Activated CD4-positive, alpha-beta memory T cell treated with anti-CD3 and anti-CD28 coated beads, Interleukin-2, amount 10 ng/mL, durations not matched to agents 7 days and 5 days (primary cell): ENCODE measurements around the gene PCNX4. TPM values are rescaled to one million over a fixed set of nuclear protein-coding genes. Genes with fewer than 3 reads are reported as not detected.
A peak's percentile ranks its signal among the peaks of the same experiment; 100 is the strongest.
"Not testable (repeated sequence)": the region's sequence is repeated elsewhere in the genome, so short reads cannot be mapped to it uniquely, and the experiment has no call there.

ENCODE experiments used
- CTCF ChIA-PET: fragments of 350-600 bp; sonication (Branson Sonifier 250); formaldehyde crosslinking; loops from one replicate; lab custom pipeline; 2021; ENCODE audit warnings: antibody characterized with exemption, inconsistent platforms; lab: Charles Lee
- POLR2A ChIA-PET: fragments of 350-600 bp; sonication (Branson Sonifier 250); formaldehyde crosslinking; loops from one replicate; lab custom pipeline; 2021; ENCODE audit warnings: antibody characterized with exemption; lab: Charles Lee
- DNase-seq: peaks from one replicate; pipeline ENCODE4 v3.0.0-alpha.2; 2020
- H3K27ac Mint-ChIP-seq: one replicate; pipeline ENCODE4 v1.8.0; 2021; ENCODE audit warnings: mild to moderate bottlenecking, mixed read lengths
- H3K27me3 Mint-ChIP-seq: one replicate; pipeline ENCODE4 v1.8.0; 2021; ENCODE audit warnings: mixed read lengths
- H3K36me3 Mint-ChIP-seq: one replicate; pipeline ENCODE4 v1.8.0; 2021; ENCODE audit warnings: low read depth, mixed read lengths
- H3K4me1 Mint-ChIP-seq: one replicate; pipeline ENCODE4 v1.8.0; 2021; ENCODE audit warnings: mixed read lengths
- H3K4me3 Mint-ChIP-seq: one replicate; pipeline ENCODE4 v1.8.0; 2021; ENCODE audit warnings: mild to moderate bottlenecking, mixed read lengths
- H3K9me3 Mint-ChIP-seq: one replicate; pipeline ENCODE4 v1.8.0; 2021; ENCODE audit warnings: mixed read lengths
- total RNA-seq, 2 experiments: library from RNA; stranded (reverse); gene quantifications; one replicate each; pipeline ENCODE4 v1.2.3, GENCODE V29; 2021

Gene PCNX4
- 10 to 100 TPM; 32.6 to 34.7 TPM for total RNA-seq

DNA sequence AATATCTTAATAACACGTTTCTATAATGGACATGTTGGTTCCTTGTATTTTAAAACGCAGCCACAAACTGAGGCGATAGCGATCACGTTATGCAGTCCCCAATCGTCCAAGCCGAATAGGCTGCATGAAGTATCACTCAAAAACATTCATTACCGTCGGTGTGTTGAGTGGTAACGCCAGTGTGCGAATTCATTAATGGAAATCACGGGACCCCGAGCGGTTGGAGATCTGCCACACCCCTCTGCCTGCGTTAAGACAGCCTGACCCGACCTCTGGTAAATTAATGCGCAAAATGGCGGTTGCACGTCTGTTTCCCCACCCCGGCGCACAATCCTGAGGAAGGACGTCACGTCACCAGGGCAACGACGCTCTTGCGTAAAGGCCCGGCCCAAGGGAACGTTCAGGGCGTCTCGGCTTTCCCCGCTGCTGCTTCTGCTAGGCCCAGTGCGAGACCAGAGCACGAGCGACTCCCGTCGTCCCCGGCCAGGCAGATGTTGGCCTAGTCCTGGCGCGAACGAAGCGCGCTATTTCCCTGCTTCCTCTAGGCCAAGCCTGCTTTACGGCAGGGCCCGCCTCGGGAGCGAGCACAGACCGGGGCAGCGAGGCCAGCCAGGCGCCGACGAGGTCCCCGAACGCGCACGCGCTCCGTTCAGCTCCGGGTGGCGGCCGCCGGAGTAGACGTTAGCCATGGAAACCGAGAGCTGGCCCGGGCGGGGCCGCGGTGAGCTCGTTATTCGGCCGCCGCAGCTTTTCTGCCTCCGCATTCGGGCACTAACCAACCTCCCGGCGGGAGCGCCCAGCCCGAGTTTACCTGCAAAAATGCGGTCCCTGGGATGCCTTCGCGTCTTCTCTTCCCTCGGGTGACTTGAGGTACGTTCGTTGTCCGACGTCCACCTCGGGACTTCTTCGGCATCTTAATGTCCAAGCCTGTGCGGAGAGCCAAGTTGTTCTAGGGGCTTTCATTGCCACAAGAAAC is at the start of gene PCNX4:
Gene PCNX4, plus strand, starts transcription at position 374 of the 976 bp plus-strand sequence. CDS start 15,716 bp downstream, outside the sequence.
- ChIA-PET CTCF (interaction anchor here (1.0 to 2.0 kb wide), 6 partner anchors 60 to 157 kb away, joined by 3 to 7 read pairs (median 4); partner anchors contain the start of genes DHRS7 and PPM1A), POLR2A (interaction anchor here (0.6 to 7.2 kb wide), 13 partner anchors 10 to 889 kb away, joined by 3 to 62 read pairs (median 5); partner anchors contain the start of genes DHRS7, PPM1A, SLC38A6 and TRMT5)
- peak within 1 kb of the TSS; percentile 96 for H3K27ac Mint-ChIP-seq
- H3K4me3 Mint-ChIP-seq = peak within 1 kb of the TSS; percentile 94
- peaks cover 21% of the 10 kb centered on the region for H3K36me3 Mint-ChIP-seq
- H3K27me3 Mint-ChIP-seq = no peaks in the 10 kb centered on the region
- no peaks in the 10 kb centered on the region for H3K9me3 Mint-ChIP-seq
- DNase-seq = peak; percentile 95
- H3K4me1 Mint-ChIP-seq = peaks cover 41% of the 10 kb centered on the region

- H3K4me1 Mint-ChIP-seq, H3K4me3 Mint-ChIP-seq, DNase-seq, H3K36me3 Mint-ChIP-seq, CTCF ChIA-PET, H3K9me3 Mint-ChIP-seq, H3K27ac Mint-ChIP-seq, POLR2A ChIA-PET: not testable (repeated sequence)
- H3K27me3 Mint-ChIP-seq = peaks cover 24% of the 10 kb centered on the region
Measured at GRCh38 chr14:60047976-60048375, 43.7 kb upstream of the PCNX4 start.

DNA sequence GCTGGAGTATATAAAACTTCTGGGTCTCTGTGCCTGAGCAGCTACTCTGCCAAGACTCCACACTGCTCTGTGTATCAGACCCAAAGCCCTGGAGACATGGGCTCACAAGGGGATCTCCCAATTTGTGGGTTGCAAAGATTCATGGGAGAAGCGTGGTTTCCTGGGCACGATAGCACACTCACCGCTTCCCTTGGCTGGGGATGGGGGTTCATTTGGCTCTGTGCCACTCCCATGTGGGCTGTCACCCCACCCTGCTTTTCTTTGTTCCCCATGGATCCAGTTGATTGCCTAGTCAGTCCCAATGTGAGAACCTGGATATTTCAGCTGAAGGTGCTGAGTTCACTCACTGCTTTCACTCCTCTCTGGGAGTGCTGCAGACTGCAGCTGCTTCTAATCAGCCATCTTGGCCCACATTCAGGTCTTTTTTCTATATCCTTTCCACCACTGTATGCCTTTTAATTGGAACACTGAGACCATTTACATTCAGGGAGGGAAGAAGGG is 40.0 kb upstream of the PCNX4 start:
- ChIA-PET CTCF (no interaction called here), POLR2A (no interaction called here)
- H3K27ac Mint-ChIP-seq = no peak overlapping the region
- no peak overlapping the region for H3K4me3 Mint-ChIP-seq
- DNase-seq = no peak
- peaks cover 12% of the 10 kb centered on the region for H3K27me3 Mint-ChIP-seq
- H3K4me1 Mint-ChIP-seq = peaks cover 7% of the 10 kb centered on the region
- no peaks in the 10 kb centered on the region for H3K9me3 Mint-ChIP-seq
- H3K36me3 Mint-ChIP-seq = no peaks in the 10 kb centered on the region

GRCh38 chr14:60058087-60058486 is 33.6 kb upstream of the PCNX4 start:
- Mint-ChIP-seq H3K4me3 (no peak overlapping the region), H3K36me3 (no peaks in the 10 kb centered on the region), H3K27ac (no peak overlapping the region), H3K27me3 (peaks cover 12% of the 10 kb centered on the region), H3K4me1 (no peaks in the 10 kb centered on the region), H3K9me3 (no peaks in the 10 kb centered on the region)
- ChIA-PET POLR2A (no interaction called here), CTCF (interaction anchor here (0.8 to 1.0 kb wide), 2 partner anchors 107 to 127 kb away, joined by 3 read pairs; partner anchors contain the start of gene DHRS7)
- DNase-seq = no peak

GRCh38 chr14:60061371-60061770 is 30.4 kb upstream of the PCNX4 start:
- Mint-ChIP-seq H3K27me3 (peaks cover 9% of the 10 kb centered on the region), H3K4me1 (no peaks in the 10 kb centered on the region), H3K4me3 (no peak overlapping the region), H3K9me3 (no peaks in the 10 kb centered on the region), H3K36me3 (no peaks in the 10 kb centered on the region), H3K27ac (no peak overlapping the region)
- CTCF ChIA-PET = interaction anchor here (2.2 kb wide), 1 partner anchor 123 kb away, joined by 17 read pairs; no protein-coding TSS in a partner anchor
- no peak for DNase-seq
- POLR2A ChIA-PET = no interaction called here

- Mint-ChIP-seq H3K27me3 (peaks cover 8% of the 10 kb centered on the region), H3K9me3 (no peaks in the 10 kb centered on the region), H3K36me3 (no peaks in the 10 kb centered on the region), H3K27ac (no peak overlapping the region), H3K4me3 (no peak overlapping the region), H3K4me1 (no peaks in the 10 kb centered on the region)
- ChIA-PET CTCF (interaction anchor here (0.6 to 5.3 kb wide), 6 partner anchors 16 to 119 kb away, joined by 3 to 52 read pairs (median 11); partner anchors contain the start of gene DHRS7), POLR2A (no interaction called here)
- DNase-seq = no peak
Measured at GRCh38 chr14:60064491-60065072, 27.1 kb upstream of the PCNX4 start.

DNA sequence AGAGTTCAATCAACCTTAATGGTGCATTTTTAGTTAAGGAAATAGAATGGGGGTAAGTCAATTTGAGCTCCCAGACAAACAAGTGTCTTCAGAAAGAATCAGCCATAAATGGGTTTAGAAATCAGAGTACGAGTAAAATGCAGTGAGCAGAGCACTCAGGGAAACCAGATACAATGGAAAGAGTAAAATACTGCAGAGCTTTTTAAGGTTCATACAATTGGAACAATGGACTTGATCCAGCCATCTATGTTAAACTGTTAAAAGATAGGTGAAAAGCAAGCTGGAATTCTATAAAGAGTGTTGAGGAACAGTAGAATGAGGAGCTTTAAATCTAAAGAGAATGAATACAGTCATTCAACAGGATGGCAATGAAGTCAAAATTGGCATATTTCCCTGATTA is 23.8 kb upstream of the PCNX4 start:
- DNase-seq = no peak
- Mint-ChIP-seq H3K9me3 (no peaks in the 10 kb centered on the region), H3K36me3 (no peaks in the 10 kb centered on the region), H3K4me1 (no peaks in the 10 kb centered on the region), H3K4me3 (no peak overlapping the region), H3K27ac (no peak overlapping the region), H3K27me3 (no peaks in the 10 kb centered on the region)
- ChIA-PET POLR2A (interaction anchor here (1.3 to 1.6 kb wide), 2 partner anchors 86 to 117 kb away, joined by 3 to 5 read pairs; no protein-coding TSS in a partner anchor), CTCF (interaction anchor here (1.8 to 5.3 kb wide), 2 partner anchors 103 to 115 kb away, joined by 4 to 17 read pairs; no protein-coding TSS in a partner anchor)

- POLR2A ChIA-PET = no interaction called here
- Mint-ChIP-seq H3K36me3 (peaks cover 3% of the 10 kb centered on the region), H3K27ac (no peak overlapping the region)
Measured at GRCh38 chr14:60079723-60080122, 12.0 kb upstream of the PCNX4 start.

DNA sequence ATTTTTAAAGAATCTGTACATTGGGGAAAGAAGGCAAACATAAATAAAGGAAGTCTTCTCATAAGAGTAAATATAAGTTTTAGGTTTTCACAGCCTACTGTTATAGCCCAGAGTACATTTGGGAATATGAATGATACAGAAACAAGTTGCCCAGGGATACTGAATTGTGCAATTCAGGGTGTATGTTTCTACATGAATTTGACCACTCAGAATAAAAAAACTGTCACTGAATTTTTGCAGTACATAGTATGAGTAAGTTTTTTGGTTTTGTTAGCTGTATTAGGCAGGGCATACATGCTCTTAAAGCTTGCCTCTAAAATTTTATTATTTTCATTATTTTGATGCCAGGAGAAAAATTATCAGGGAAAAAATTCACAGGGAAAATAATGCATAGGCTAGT is 6.6 kb upstream of the PCNX4 start:
- no peaks in the 10 kb centered on the region for H3K9me3 Mint-ChIP-seq
- CTCF ChIA-PET = interaction anchor here (1.2 kb wide), 1 partner anchor 99 kb away, joined by 3 read pairs; no protein-coding TSS in a partner anchor
- no peak for DNase-seq
- no peak overlapping the region for H3K27ac Mint-ChIP-seq
- peaks cover 12% of the 10 kb centered on the region for H3K27me3 Mint-ChIP-seq
- POLR2A ChIA-PET = no interaction called here
- no peak overlapping the region for H3K4me3 Mint-ChIP-seq
- H3K4me1 Mint-ChIP-seq = peaks cover 4% of the 10 kb centered on the region
- H3K36me3 Mint-ChIP-seq = no peaks in the 10 kb centered on the region

More at GRCh38 chr14:60079723-60080122, 12.0 kb upstream of the PCNX4 start:
- Mint-ChIP-seq H3K9me3 (peaks cover 11% of the 10 kb centered on the region), H3K4me1 (no peaks in the 10 kb centered on the region), H3K27me3 (peaks cover 14% of the 10 kb centered on the region), H3K4me3 (no peak overlapping the region)
- CTCF ChIA-PET = interaction anchor here (1.1 kb wide), 1 partner anchor 15 kb away, joined by 4 read pairs; no protein-coding TSS in a partner anchor
- DNase-seq = no peak

- H3K36me3 Mint-ChIP-seq = peaks cover 3% of the 10 kb centered on the region
- no peak overlapping the region for H3K4me3 Mint-ChIP-seq
- H3K27ac Mint-ChIP-seq = no peak overlapping the region
- ChIA-PET POLR2A (no interaction called here), CTCF (interaction anchor here (1.2 kb wide), 1 partner anchor 98 kb away, joined by 3 read pairs; no protein-coding TSS in a partner anchor)
- no peaks in the 10 kb centered on the region for H3K9me3 Mint-ChIP-seq
- H3K4me1 Mint-ChIP-seq = peaks cover 8% of the 10 kb centered on the region
- no peak for DNase-seq
- peaks cover 10% of the 10 kb centered on the region for H3K27me3 Mint-ChIP-seq
Measured at GRCh38 chr14:60085693-60086092, 6.0 kb upstream of the PCNX4 start.

DNA sequence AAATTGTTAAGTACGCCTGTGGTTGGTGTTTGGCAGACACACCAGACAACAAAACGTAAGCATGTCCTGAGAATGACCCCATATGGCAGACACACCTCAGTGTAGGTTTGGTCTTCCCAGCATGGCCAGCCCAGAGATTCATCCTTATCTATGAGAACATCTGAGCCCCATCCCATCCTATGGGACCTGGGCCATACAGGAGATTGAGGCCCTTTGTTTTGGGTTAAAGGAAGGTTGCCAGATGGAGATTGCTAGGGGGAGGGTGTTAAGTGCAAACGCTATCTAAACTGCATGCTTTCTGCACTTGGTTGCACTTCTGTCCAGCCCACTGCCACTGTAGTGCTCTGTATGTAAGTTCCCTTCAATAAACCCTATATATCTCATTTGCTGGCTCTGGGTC is 4.1 kb upstream of the PCNX4 start:
- Mint-ChIP-seq H3K4me3 (no peak overlapping the region), H3K36me3 (peaks cover 7% of the 10 kb centered on the region), H3K4me1 (peaks cover 12% of the 10 kb centered on the region), H3K27me3 (peaks cover 6% of the 10 kb centered on the region), H3K27ac (no peak overlapping the region), H3K9me3 (no peaks in the 10 kb centered on the region)
- ChIA-PET POLR2A (interaction anchor here (7.2 kb wide), 1 partner anchor 161 kb away, joined by 62 read pairs; the partner anchor contains the start of gene PPM1A), CTCF (interaction anchor here (0.9 kb wide), 3 partner anchors 17 to 96 kb away, joined by 3 to 4 read pairs (median 3); no protein-coding TSS in a partner anchor)
- DNase-seq = no peak

GRCh38 chr14:60089221-60089620 is 2.5 kb upstream of the PCNX4 start:
- Mint-ChIP-seq H3K4me1 (peaks cover 24% of the 10 kb centered on the region), H3K36me3 (peaks cover 18% of the 10 kb centered on the region), H3K27me3 (peaks cover 4% of the 10 kb centered on the region), H3K4me3 (no peak overlapping the region), H3K27ac (no peak overlapping the region), H3K9me3 (no peaks in the 10 kb centered on the region)
- ChIA-PET POLR2A (interaction anchor here (1.0 to 7.2 kb wide), 3 partner anchors 10 to 159 kb away, joined by 3 to 62 read pairs (median 51); partner anchors contain the start of genes DHRS7 and PPM1A), CTCF (interaction anchor here (0.8 to 1.4 kb wide), 2 partner anchors 76 to 125 kb away, joined by 4 read pairs; partner anchors contain the start of gene DHRS7)
- DNase-seq = no peak
